Fibroblast of lung (primary cell): ENCODE measurements around the gene PTPDC1.

Experiments used
- CTCF ChIP-seq, 2 donors: IDR thresholded peaks in 1 of 2; conservative IDR thresholded peaks in 1 of 2; 1 replicate in 1 of 2; 2 replicates in 1 of 2; pipeline ENCODE4 v1.5.1; 2011 to 2012; ENCODE audit warnings: low read length in 2 of 2, control low read depth in 1 of 2, inconsistent platforms in 1 of 2, low read depth in 1 of 2, mild to moderate bottlenecking in 1 of 2
- EZH2 ChIP-seq: IDR thresholded peaks from 2 replicates; pipeline ENCODE4 v1.5.1; 2012; ENCODE audit warnings: low read length, control low read depth, mild to moderate bottlenecking; ENCODE audit errors: missing control alignments

GRCh38 chr9:94150890-94151650, 66.8 kb downstream of the PTPDC1 start:
- TF ChIP-seq CTCF (conservative IDR thresholded peaks at IDR 0.05 in 1 of 2, IDR thresholded peaks at IDR 0.05 in 1 of 2; ENCODE audit: low read depth in 1 of 2, low read length in 2 of 2) (no peak), EZH2 (no peak)
